22Rv1 (cell line): ENCODE measurements around the gene LCA5L.

Experiments
- ZFX ChIP-seq: fragments of 450-650 bp; IDR thresholded peaks from 2 replicates; pipeline ENCODE4 v1.6.1; 2017; ENCODE audit warnings: antibody characterized with exemption, borderline replicate concordance
- TF ChIP-seq, protein P1 (sequence below): fragments of 450-650 bp; IDR thresholded peaks from 2 replicates; pipeline ENCODE4 v1.5.1; 2017; ENCODE audit warnings: mild to moderate bottlenecking

DNA sequence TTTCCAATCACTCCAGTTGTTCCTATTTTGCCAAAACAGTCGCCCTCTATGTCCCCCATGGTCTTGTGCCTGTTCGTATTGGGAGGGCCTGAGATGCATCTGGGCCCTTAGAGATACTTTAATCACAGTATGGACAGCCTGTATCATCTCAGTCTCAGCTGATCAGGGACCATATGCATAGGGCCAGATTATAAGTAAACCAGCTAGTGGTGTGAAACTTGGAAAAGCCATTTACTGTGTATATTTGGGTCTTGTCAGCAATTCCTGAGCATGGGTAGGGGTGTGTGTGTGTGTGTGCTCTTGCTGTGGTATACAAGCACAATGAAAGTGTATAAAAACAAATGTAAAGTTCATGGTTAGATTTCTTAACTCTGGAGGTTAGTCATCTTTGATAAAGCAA is 29.0 kb upstream of the LCA5L start:
- TF ChIP-seq, protein P1, sequence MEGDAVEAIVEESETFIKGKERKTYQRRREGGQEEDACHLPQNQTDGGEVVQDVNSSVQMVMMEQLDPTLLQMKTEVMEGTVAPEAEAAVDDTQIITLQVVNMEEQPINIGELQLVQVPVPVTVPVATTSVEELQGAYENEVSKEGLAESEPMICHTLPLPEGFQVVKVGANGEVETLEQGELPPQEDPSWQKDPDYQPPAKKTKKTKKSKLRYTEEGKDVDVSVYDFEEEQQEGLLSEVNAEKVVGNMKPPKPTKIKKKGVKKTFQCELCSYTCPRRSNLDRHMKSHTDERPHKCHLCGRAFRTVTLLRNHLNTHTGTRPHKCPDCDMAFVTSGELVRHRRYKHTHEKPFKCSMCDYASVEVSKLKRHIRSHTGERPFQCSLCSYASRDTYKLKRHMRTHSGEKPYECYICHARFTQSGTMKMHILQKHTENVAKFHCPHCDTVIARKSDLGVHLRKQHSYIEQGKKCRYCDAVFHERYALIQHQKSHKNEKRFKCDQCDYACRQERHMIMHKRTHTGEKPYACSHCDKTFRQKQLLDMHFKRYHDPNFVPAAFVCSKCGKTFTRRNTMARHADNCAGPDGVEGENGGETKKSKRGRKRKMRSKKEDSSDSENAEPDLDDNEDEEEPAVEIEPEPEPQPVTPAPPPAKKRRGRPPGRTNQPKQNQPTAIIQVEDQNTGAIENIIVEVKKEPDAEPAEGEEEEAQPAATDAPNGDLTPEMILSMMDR, result no peak
- no peak for TF ChIP-seq ZFX
